Testis (tissue), 3 donors: Measurements from ENCODE around the gene TBC1D9. TPM values are rescaled to one million over a fixed set of nuclear protein-coding genes. Genes with fewer than 3 reads are reported as not detected.

ENCODE experiments used
- DNase-seq: peaks from one replicate; pipeline ENCODE4 v3.0.0-alpha.2; 2019
- H3K27ac ChIP-seq, 2 donors: fragments of 200-600 bp; sonication (generic); one replicate each; pipeline ENCODE4 v1.5.1; 2019
- H3K27me3 ChIP-seq: fragments of 200-600 bp; sonication (generic); one replicate; pipeline ENCODE4 v1.5.1; 2019
- H3K36me3 ChIP-seq: fragments of 200-600 bp; sonication (generic); one replicate; pipeline ENCODE4 v1.5.1; 2017; ENCODE audit warnings: low read depth; ENCODE audit errors: missing control alignments
- H3K4me1 ChIP-seq: fragments of 200-600 bp; sonication (generic); one replicate; pipeline ENCODE4 v1.5.1; 2019
- H3K4me3 ChIP-seq, 2 donors: fragments of 200-600 bp; sonication (generic); one replicate each; pipeline ENCODE4 v1.5.1; 2017 to 2019
- H3K9me3 ChIP-seq: fragments of 200-600 bp; sonication (generic); one replicate; pipeline ENCODE4 v1.5.1; 2017
- POLR2A ChIP-seq: fragments of 450-650 bp; IDR thresholded peaks from one replicate; pipeline ENCODE4 v1.6.1; 2017; ENCODE audit warnings: antibody characterized with exemption, mild to moderate bottlenecking, moderate library complexity
- WGBS, 2 donors: methylation state at CpG; one replicate each; pipeline ENCODE4 v1.1.5; 2018; 5-methylcytosine and 5-hydroxymethylcytosine counted together
- intact Hi-C: fragments of 100-400 bp; cut with DNase I; formaldehyde crosslinking; loops from one replicate; pipeline ENCODE4 v1.15.1; 2023; ENCODE audit warnings: low total_unique reads
- polyA plus RNA-seq: library from polyadenylated mRNA; stranded (reverse); fragments of 350-450 nt; fragmentation: Illumina TruSeq; extraction: RNeasy Lipid Tissue Mini Kit (QIAGEN cat#74804); gene quantifications from one replicate; pipeline ENCODE4 v1.2.3, GENCODE V29; 2014; ENCODE audit warnings: low read depth, low replicate concordance; ENCODE audit not compliant: insufficient read depth
- total RNA-seq, 2 donors: library from RNA; depleted of rRNA; stranded (reverse); fragments of >200 nt; gene quantifications; one replicate each; pipeline ENCODE4 v1.2.3, GENCODE V29; 2016
- TF ChIP-seq, protein P1 (sequence below), 3 experiments: fragments of 450-650 bp in 2 of 3; fragments of 200-600 bp in 1 of 3; sonication (generic) in 1 of 3; IDR thresholded peaks; one replicate each; pipeline ENCODE4 v1.5.1; 2016 to 2019; ENCODE audit warnings: antibody characterized with exemption in 3 of 3, mild to moderate bottlenecking in 2 of 3, moderate library complexity in 1 of 3

TBC1D9 gene
- total and polyA plus RNA-seq, 3 donors from 2014 or later: 8.6 to 13.1 (median 9.8) TPM

GRCh38 chr4:140633124-140633523 is 123.1 kb downstream of the TBC1D9 start:
- H3K27me3 ChIP-seq: no peaks in the 10 kb centered on the region
- WGBS, 2 donors: 82% methylated on average over 2 of the region's 2 CpGs
- peaks cover 13% of the 10 kb centered on the region for H3K4me1 ChIP-seq
- H3K4me3 ChIP-seq: no peak overlapping the region
- TF ChIP-seq, protein P1, sequence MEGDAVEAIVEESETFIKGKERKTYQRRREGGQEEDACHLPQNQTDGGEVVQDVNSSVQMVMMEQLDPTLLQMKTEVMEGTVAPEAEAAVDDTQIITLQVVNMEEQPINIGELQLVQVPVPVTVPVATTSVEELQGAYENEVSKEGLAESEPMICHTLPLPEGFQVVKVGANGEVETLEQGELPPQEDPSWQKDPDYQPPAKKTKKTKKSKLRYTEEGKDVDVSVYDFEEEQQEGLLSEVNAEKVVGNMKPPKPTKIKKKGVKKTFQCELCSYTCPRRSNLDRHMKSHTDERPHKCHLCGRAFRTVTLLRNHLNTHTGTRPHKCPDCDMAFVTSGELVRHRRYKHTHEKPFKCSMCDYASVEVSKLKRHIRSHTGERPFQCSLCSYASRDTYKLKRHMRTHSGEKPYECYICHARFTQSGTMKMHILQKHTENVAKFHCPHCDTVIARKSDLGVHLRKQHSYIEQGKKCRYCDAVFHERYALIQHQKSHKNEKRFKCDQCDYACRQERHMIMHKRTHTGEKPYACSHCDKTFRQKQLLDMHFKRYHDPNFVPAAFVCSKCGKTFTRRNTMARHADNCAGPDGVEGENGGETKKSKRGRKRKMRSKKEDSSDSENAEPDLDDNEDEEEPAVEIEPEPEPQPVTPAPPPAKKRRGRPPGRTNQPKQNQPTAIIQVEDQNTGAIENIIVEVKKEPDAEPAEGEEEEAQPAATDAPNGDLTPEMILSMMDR (IDR thresholded peaks at IDR 0.05): no peak
- TF ChIP-seq POLR2A: no peak
- intact Hi-C loops: no loop called here
- no peak for DNase-seq
- no peaks in the 10 kb centered on the region for H3K9me3 ChIP-seq
- H3K36me3 ChIP-seq: no peaks in the 10 kb centered on the region
- H3K27ac ChIP-seq: no peak overlapping the region

GRCh38 chr4:140630246-140630645 is 125.9 kb downstream of the TBC1D9 start:
- TF ChIP-seq, protein P1 (IDR thresholded peaks at IDR 0.05): no peak
- no peak for TF ChIP-seq POLR2A
- no peak for DNase-seq
- Histone ChIP-seq H3K27ac (no peak overlapping the region), H3K4me1 (peaks cover 5% of the 10 kb centered on the region), H3K4me3 (no peak overlapping the region), H3K9me3 (no peaks in the 10 kb centered on the region), H3K27me3 (no peaks in the 10 kb centered on the region), H3K36me3 (no peaks in the 10 kb centered on the region)
- intact Hi-C loops: no loop called here
- 62 to 65% methylated on average over 4 of the region's 4 CpGs for WGBS, 2 donors

DNA sequence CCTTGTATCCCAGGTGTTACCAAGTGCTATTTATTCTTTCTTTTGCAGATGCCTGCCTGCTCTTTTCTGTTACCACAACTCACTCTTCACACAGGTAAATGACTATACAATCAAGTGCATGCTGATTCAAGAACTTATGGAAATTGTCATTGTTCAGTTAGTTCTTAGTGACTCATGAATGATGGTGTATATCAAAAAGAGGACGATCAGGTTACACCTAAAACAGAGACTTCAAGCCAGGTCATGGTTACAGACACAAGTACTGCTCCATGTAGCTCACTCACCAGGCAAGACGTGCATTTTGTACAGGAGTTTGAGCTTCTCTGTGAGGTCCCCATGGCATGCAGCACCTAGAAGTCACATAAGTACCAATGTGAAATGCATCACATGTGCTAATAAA is 128.2 kb downstream of the TBC1D9 start:
- WGBS, 2 donors: 89 to 92% methylated on average over 2 of the region's 2 CpGs
- Histone ChIP-seq H3K9me3 (no peaks in the 10 kb centered on the region), H3K27ac (no peak overlapping the region), H3K4me1 (no peaks in the 10 kb centered on the region), H3K4me3 (no peak overlapping the region), H3K27me3 (no peaks in the 10 kb centered on the region), H3K36me3 (no peaks in the 10 kb centered on the region)
- TF ChIP-seq, protein P1 (IDR thresholded peaks at IDR 0.05): no peak
- TF ChIP-seq POLR2A: no peak
- DNase-seq: no peak
- intact Hi-C loops: no loop called here

GRCh38 chr4:140626661-140627376 is 129.4 kb downstream of the TBC1D9 start:
- DNase-seq: no peak
- Histone ChIP-seq H3K4me3 (no peak overlapping the region), H3K9me3 (no peaks in the 10 kb centered on the region), H3K4me1 (no peaks in the 10 kb centered on the region), H3K27ac (no peak overlapping the region), H3K27me3 (no peaks in the 10 kb centered on the region), H3K36me3 (no peaks in the 10 kb centered on the region)
- TF ChIP-seq, protein P1 (IDR thresholded peaks at IDR 0.05): no peak
- TF ChIP-seq POLR2A: no peak
- intact Hi-C loops: no loop called here
- 82 to 95% methylated on average over 2 of the region's 2 CpGs for WGBS, 2 donors

- H3K27me3 ChIP-seq: no peaks in the 10 kb centered on the region
- TF ChIP-seq, protein P1 (IDR thresholded peaks at IDR 0.05): no peak
- TF ChIP-seq POLR2A: no peak
- no peaks in the 10 kb centered on the region for H3K4me1 ChIP-seq
- intact Hi-C loops: no loop called here
- no peak overlapping the region for H3K27ac ChIP-seq
- 57 to 81% methylated on average over 9 to 32 of the region's 33 CpGs for WGBS, 2 donors
- no peaks in the 10 kb centered on the region for H3K9me3 ChIP-seq
- H3K36me3 ChIP-seq: no peaks in the 10 kb centered on the region
- no peak for DNase-seq
- no peak overlapping the region for H3K4me3 ChIP-seq
Observed at GRCh38 chr4:140622333-140622958, 133.7 kb downstream of the TBC1D9 start.
